HFFc6 (cell line): Measurements from ENCODE around the gene PTF1A. TPM values are rescaled to one million over a fixed set of nuclear protein-coding genes. Genes with fewer than 3 reads are reported as not detected.
A peak's percentile ranks its signal among the peaks of the same experiment; 100 is the strongest.

Experiments
- DNase-seq: peaks from one replicate; pipeline ENCODE4 v3.0.0-alpha.2; 2018
- H3K27ac Mint-ChIP-seq: 2 replicates; pipeline ENCODE4 v1.8.0; 2020; ENCODE audit warnings: mild to moderate bottlenecking, mixed read lengths
- H3K27me3 Mint-ChIP-seq: 2 replicates; pipeline ENCODE4 v1.8.0; 2021; ENCODE audit warnings: mild to moderate bottlenecking, moderate library complexity, mixed read lengths; ENCODE audit not compliant: insufficient read depth
- H3K36me3 Mint-ChIP-seq: 2 replicates; pipeline ENCODE4 v1.8.0; 2021; ENCODE audit warnings: low read depth, mixed read lengths
- H3K4me1 Mint-ChIP-seq: 2 replicates; pipeline ENCODE4 v1.8.0; 2020; ENCODE audit warnings: low read depth, mixed read lengths
- H3K4me3 Mint-ChIP-seq: 2 replicates; pipeline ENCODE4 v1.8.0; 2020; ENCODE audit warnings: mild to moderate bottlenecking, moderate library complexity, mixed read lengths
- H3K9me3 Mint-ChIP-seq: 2 replicates; pipeline ENCODE4 v1.8.0; 2020; ENCODE audit warnings: mild to moderate bottlenecking, mixed read lengths
- CTCF ChIP-seq: fragments of 200-600 bp; sonication (generic); IDR thresholded peaks from 2 replicates; pipeline ENCODE4 v1.5.0; 2021; ENCODE audit warnings: antibody characterized with exemption, mild to moderate bottlenecking
- total RNA-seq, 6 experiments: library from RNA; stranded (reverse); fragmentation: NEBNext Ultra II Directional; extraction: Animal tissue kit (Norgen Biotek cat#: 25700); gene quantifications; 2 replicates in 1 of 6; 3 replicates in 5 of 6; pipeline ENCODE4 v1.2.3, GENCODE V29; 2021

PTF1A gene
- total RNA-seq, 6 experiments from 2014 or later: not detected

- peaks cover 12% of the 10 kb centered on the region for H3K27me3 Mint-ChIP-seq
- H3K9me3 Mint-ChIP-seq: no peaks in the 10 kb centered on the region
- H3K27ac Mint-ChIP-seq: no peak overlapping the region
- TF ChIP-seq CTCF: no peak
- DNase-seq: peak; percentile 10
- peaks cover 16% of the 10 kb centered on the region for H3K4me1 Mint-ChIP-seq
- H3K4me3 Mint-ChIP-seq: no peak overlapping the region
- H3K36me3 Mint-ChIP-seq: no peaks in the 10 kb centered on the region
Observed at GRCh38 chr10:23157691-23158369, 34.3 kb upstream of the PTF1A start.

- H3K27me3 Mint-ChIP-seq: peaks cover 12% of the 10 kb centered on the region
- H3K4me3 Mint-ChIP-seq: no peak overlapping the region
- H3K4me1 Mint-ChIP-seq: peaks cover 16% of the 10 kb centered on the region
- no peaks in the 10 kb centered on the region for H3K36me3 Mint-ChIP-seq
- no peaks in the 10 kb centered on the region for H3K9me3 Mint-ChIP-seq
- TF ChIP-seq CTCF: peak; percentile 90
- DNase-seq: peak; percentile 29
- H3K27ac Mint-ChIP-seq: no peak overlapping the region
Observed at GRCh38 chr10:23158370-23158769, 33.7 kb upstream of the PTF1A start.

DNA sequence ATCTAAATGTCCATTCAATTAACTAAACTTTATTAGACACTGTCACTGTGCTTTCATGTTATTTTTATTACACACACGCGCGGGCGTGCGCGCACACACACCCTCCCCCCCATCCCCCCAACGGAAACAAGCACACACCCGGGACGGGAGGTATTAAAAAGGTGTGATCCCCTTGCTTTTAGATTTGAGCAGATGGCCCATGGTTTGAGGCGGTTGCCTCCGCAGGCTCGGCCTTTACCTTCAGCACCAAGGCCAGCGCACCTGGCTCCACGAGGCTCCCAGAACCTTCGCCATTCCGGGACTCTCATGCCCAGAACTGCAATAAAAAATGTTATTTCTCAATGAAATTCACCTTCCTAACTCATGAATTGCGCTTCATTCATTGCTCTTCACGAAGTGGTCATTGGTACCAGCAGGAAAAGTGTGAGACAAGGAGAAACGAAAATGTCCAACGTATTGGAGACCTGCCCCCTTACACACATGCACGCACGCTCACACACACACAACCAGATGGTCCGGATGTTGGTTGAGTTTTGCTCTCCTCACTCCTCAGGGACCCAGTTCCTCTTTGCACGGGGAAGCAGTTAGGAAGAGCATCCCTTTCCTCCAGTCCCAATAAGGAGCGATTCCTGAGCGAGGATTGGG lies 20.8 kb upstream of the PTF1A start:
- no peak for DNase-seq
- Mint-ChIP-seq H3K4me3 (no peak overlapping the region), H3K27me3 (peaks cover 17% of the 10 kb centered on the region), H3K27ac (no peak overlapping the region), H3K9me3 (no peaks in the 10 kb centered on the region), H3K4me1 (no peaks in the 10 kb centered on the region), H3K36me3 (no peaks in the 10 kb centered on the region)
- no peak for TF ChIP-seq CTCF

DNA sequence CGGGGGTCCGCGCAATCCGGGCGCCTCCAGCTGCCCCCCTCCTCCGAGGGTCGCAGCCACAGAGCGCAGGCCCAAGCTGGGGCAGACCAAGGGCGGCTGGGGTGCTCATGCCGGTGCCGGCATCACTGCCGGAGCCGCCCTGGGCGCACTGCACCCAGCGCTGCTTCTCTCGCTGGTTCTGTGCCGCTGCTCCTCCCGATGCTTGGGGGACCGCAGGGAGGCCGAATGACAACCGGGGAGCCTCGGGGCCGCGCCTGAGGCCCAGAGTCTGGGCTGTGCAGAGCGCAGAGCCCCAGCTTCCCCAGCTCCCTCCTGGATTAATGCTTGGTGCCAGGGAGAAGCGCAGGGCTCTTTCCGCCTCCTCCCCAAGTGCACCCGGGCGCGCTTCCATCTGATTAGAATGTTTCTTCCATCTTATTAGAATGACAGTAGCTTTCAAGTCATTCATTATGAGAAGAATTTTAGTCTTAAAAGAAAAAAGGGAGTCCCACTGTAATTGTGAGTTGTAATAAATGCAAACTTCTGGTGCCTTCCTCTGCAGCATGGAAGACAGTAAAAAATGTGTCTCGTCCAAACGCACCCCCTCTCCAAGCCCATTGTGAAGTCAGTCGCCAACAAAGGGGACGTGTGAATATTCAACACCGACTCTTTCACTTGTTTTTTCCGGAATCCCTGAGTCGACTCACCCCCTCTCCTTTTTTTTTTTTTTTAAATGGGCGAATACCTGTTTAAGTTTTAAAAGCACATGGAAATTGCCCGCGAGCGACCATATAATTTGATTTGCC lies 19.5 kb upstream of the PTF1A start:
- no peak for DNase-seq
- Mint-ChIP-seq H3K4me3 (no peak overlapping the region), H3K36me3 (no peaks in the 10 kb centered on the region), H3K27me3 (peaks cover 17% of the 10 kb centered on the region), H3K27ac (no peak overlapping the region), H3K4me1 (no peaks in the 10 kb centered on the region), H3K9me3 (no peaks in the 10 kb centered on the region)
- no peak for TF ChIP-seq CTCF

DNA sequence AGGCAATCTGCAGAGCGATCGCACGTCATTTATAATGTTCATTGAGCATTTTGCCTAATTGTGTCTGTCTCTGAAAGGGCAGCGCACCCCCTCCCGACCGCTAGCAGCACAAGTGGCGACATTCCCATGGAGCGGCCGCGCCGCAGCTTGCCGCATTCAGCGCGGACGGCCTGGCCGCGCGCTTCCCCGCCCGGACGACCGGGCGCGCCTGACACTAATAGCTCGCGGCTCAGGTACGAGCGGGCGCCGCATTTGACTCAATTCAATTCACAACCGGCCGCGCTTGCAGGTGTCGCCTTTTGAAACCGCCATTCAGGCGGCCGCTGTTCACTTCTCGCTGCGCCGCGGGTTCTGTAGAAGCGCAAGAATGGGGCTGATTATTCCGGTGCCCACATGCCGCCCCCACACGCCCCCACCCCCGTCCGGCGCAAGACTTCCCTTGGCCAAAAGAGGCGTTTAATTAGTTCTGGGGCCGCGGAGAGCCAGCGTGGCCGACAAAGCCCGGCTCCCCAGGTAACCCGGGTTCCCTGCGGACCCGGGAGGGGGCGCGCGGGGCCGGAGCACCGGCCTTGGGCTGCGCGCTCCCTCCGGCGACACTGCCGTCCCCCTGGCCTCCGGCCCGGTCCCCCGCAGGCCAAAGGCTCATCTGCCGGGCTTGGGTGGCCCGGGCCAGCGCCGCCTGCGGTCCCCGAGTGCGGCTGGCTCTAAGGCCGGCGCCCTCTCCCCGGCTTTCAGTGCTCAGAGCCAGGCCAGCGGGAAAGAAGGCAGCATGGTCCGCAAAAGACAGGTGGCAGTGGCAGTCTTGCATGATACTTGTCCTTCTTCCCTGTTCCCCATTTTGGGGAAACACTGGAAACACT lies 18.7 kb upstream of the PTF1A start:
- no peak overlapping the region for H3K4me3 Mint-ChIP-seq
- no peak for TF ChIP-seq CTCF
- no peaks in the 10 kb centered on the region for H3K4me1 Mint-ChIP-seq
- H3K27me3 Mint-ChIP-seq: peaks cover 17% of the 10 kb centered on the region
- no peaks in the 10 kb centered on the region for H3K36me3 Mint-ChIP-seq
- no peak overlapping the region for H3K27ac Mint-ChIP-seq
- no peak for DNase-seq
- H3K9me3 Mint-ChIP-seq: no peaks in the 10 kb centered on the region
